ENCODE measurements around the gene SLC2A2.

SLC2A2 gene

DNA sequence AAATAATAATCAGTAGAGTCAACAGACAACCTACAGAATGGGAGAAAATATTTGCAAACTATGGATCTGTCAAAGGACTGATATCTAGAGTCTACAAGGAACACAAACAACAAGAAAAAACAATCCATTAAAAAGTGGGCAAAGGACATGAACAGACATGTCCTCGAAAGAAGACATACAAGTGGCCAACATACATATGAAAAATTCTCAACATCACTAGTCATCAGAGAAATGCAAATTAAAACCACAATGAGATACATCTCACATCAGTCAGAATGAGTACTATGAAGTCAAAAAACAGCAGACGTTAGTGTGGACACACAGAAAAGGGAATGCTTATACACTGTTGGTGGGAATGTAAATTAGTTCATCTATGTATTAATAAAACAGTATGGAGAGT lies 33.7 kb downstream of the SLC2A2 start:
- H3K4me3 ChIP-seq (ENCODE audit: control insufficient read depth, low read depth, low read length) = no peak overlapping the region
- peak; percentile 58 for DNase-seq (ENCODE audit: low read depth)
- TF ChIP-seq, protein P1, sequence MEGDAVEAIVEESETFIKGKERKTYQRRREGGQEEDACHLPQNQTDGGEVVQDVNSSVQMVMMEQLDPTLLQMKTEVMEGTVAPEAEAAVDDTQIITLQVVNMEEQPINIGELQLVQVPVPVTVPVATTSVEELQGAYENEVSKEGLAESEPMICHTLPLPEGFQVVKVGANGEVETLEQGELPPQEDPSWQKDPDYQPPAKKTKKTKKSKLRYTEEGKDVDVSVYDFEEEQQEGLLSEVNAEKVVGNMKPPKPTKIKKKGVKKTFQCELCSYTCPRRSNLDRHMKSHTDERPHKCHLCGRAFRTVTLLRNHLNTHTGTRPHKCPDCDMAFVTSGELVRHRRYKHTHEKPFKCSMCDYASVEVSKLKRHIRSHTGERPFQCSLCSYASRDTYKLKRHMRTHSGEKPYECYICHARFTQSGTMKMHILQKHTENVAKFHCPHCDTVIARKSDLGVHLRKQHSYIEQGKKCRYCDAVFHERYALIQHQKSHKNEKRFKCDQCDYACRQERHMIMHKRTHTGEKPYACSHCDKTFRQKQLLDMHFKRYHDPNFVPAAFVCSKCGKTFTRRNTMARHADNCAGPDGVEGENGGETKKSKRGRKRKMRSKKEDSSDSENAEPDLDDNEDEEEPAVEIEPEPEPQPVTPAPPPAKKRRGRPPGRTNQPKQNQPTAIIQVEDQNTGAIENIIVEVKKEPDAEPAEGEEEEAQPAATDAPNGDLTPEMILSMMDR (conservative IDR thresholded peaks at IDR 0.05; ENCODE audit: control insufficient read depth, insufficient read depth, low read depth, low read length) = no peak

DNA sequence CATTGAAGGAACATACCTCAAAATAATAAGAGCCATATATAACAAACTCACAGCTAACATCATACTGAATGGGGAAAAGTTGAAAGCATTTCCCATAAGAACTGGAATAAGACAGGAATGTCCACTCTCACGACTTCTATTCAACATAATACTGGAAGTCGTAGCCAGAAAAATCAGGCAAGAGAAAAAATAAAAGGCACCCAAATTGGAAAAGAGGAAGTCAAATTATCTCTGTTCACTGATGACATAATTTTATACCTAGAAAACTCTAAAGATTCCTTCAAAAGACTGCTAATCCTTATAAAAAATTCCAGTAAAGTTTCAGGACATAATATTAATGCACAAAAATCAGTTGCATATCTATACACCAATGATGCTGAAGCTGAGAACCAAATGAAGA lies 34.9 kb downstream of the SLC2A2 start:
- no peak overlapping the region for H3K4me3 ChIP-seq (ENCODE audit: control insufficient read depth, low read depth, low read length)
- TF ChIP-seq, protein P1 (conservative IDR thresholded peaks at IDR 0.05; ENCODE audit: control insufficient read depth, insufficient read depth, low read depth, low read length) = no peak
- no peak for DNase-seq (ENCODE audit: low read depth)

DNA sequence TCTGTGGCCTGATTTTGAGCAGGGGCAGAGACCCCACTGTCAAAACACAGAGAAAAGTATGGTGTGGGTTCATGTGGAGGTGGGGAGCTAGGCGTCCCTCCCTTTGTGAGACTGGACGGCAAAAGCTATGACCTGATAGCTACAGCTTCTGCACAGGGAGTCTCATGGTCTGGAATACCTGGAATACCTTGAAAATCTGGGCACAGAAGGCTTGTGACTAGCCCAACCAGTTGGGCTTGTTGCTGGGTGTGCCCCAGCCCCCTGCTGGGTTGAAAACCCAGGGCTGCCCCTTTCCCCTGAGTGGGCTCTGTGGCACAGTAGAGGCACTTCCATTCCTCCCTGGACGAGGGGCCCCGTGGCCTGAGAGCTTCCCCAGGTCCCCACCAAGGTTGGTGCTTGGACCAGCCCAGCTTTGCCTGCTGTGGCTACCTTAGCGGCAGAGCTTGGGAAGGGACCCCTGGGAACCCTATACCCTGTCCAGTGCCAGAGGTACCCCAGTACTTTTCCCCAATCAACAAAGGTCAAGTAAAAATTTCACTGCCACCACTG lies 37.3 kb downstream of the SLC2A2 start:
- TF ChIP-seq, protein P1 (conservative IDR thresholded peaks at IDR 0.05; ENCODE audit: control insufficient read depth, insufficient read depth, low read depth, low read length) = no peak
- DNase-seq (ENCODE audit: low read depth) = no peak

DNA sequence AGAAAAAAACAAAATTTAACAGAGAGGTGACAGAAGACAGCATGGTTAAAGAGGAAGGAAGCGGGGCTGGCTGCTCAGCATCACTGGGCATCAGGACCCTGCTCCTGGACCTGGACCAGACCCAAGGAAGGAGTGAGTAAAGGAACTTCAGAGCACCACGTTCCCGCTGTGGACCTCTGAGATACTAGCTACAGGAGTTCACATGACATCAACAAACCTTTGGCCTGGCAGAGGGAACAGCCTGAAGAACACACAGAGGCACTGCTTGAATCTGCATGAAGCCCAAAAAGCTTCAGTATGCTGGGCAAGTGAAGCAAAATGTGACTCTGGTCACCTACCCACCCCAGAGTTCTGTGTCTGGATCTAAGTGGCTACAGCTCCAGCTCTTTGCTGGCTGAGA lies 38.1 kb downstream of the SLC2A2 start:
- H3K4me3 ChIP-seq (ENCODE audit: control insufficient read depth, low read depth, low read length) = no peak overlapping the region
- DNase-seq (ENCODE audit: low read depth) = no peak
- TF ChIP-seq, protein P1 (conservative IDR thresholded peaks at IDR 0.05; ENCODE audit: control insufficient read depth, insufficient read depth, low read depth, low read length) = no peak

More for the DNA sequence above, 37.3 kb downstream of the SLC2A2 start:
- no peak overlapping the region for H3K4me3 ChIP-seq (ENCODE audit: control insufficient read depth, low read depth, low read length)

DNA sequence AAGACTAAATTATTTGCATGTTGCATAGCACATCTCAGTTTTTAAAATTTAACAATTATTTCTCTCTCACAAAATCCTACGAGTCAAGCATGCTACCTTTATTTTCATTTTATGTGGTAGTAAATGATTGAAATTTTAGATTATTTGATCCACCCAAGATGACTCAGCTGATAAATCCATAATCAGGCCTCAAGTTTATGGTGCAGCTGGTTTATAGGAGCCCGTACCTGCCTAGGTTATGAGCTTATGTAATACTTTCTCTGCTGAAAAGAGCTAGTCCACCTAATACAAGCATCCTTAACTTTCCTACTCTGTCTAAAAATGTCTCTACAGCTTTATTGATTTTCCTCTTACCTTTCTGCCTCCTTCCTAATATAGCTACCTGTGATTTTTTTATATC lies 41.2 kb downstream of the SLC2A2 start:
- no peak for DNase-seq (ENCODE audit: low read depth)
- TF ChIP-seq, protein P1 (conservative IDR thresholded peaks at IDR 0.05; ENCODE audit: control insufficient read depth, insufficient read depth, low read depth, low read length) = no peak
- no peak overlapping the region for H3K4me3 ChIP-seq (ENCODE audit: control insufficient read depth, low read depth, low read length)

DNA sequence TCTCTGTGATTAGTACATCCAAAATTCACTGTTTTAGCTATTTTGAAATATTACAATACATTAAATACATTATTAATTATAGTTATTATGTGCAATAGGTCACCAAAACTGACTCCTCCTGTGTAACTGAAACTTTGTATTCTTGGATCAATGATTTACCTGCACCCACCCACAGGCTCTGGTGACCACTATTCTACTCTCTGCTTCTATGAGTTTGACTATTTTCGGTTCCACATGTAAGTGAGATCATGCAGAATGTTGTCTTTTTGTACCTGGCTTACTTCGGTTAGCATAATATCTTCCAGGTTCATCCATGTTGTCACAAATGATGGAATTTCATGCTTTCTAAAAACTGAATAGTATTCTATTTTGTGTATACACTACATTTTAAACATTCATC lies 43.8 kb downstream of the SLC2A2 start:
- no peak for DNase-seq (ENCODE audit: low read depth)
- TF ChIP-seq, protein P1 (conservative IDR thresholded peaks at IDR 0.05; ENCODE audit: control insufficient read depth, insufficient read depth, low read depth, low read length) = no peak
- no peak overlapping the region for H3K4me3 ChIP-seq (ENCODE audit: control insufficient read depth, low read depth, low read length)

DNA sequence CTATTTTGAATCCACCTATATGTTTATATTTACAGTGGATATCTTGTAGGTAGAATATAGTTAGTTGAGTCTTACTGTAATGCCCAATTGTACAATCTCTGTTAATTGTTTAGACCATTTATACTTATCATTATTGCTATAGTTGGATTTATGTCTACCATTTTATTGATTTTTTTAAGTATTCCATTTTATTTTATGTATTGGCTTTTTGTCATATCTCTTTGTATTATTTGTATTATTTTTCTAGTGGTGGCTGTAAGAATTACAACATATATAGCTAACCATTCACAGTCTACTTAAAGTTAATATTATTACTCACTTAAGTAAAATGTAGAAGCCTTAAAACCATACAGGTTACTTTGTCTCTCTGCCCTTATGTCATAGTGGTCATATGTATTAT lies 46.1 kb downstream of the SLC2A2 start:
- TF ChIP-seq, protein P1 (conservative IDR thresholded peaks at IDR 0.05; ENCODE audit: control insufficient read depth, insufficient read depth, low read depth, low read length) = no peak
- H3K4me3 ChIP-seq (ENCODE audit: control insufficient read depth, low read depth, low read length) = no peak overlapping the region
- DNase-seq (ENCODE audit: low read depth) = no peak

Measured in fibroblast of mammary gland (primary cell).